GM13977 (cell line): ENCODE data around the gene MRPL52.

ENCODE experiments used
- DNase-seq: peaks from one replicate; pipeline ENCODE4 v3.0.0; 2012; ENCODE audit warnings: low spot score
- CTCF ChIP-seq: IDR thresholded peaks from 2 replicates; pipeline ENCODE4 v1.5.1; 2012; ENCODE audit warnings: mild to moderate bottlenecking, control low read depth; ENCODE audit not compliant: insufficient read depth; ENCODE audit errors: extremely low read depth, missing control alignments
- in situ Hi-C: fragments of 300-500 bp; cut with MboI; formaldehyde crosslinking; loops from one replicate; pipeline ENCODE4 v1.12.0; 2022; ENCODE audit warnings: low sequenced_read_pairs, low pct_unique_long_range_greater_than_20kb, mixed read lengths, inconsistent platforms; ENCODE audit not compliant: unreplicated experiment

Gene MRPL52

DNA sequence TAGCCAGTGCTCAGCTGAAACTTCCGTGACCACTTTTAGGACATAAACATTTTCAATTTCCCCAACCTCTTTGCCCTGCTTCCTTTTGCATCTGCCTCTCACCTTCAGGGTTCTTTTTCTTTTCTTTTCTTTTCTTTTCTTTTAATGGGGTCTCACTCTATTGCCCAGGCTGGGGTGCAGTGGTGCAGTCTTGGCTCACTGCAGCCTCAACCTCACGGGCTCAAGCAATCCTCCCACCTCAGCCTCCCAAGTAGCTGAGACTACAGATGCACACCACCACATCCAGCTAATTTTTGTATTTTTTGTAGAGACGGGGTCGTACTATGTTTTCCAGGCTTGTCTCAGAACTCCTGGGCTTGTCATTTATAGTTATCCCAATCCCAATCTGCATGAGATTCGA is 37.2 kb downstream of the MRPL52 start:
- DNase-seq = no peak
- TF ChIP-seq CTCF = no peak
- in situ Hi-C loops = loop anchor here (10.0 to 25.0 kb wide), 2 partner anchors 280 to 472 kb away; partner anchors contain the start of genes ABHD4 and DAD1

GRCh38 chr14:22870811-22871223 is 41.1 kb downstream of the MRPL52 start:
- DNase-seq = peak; percentile 87
- in situ Hi-C loops = loop anchor here (25.0 kb wide), 1 partner anchor 284 kb away; the partner anchor contains the start of genes ABHD4 and DAD1

DNA sequence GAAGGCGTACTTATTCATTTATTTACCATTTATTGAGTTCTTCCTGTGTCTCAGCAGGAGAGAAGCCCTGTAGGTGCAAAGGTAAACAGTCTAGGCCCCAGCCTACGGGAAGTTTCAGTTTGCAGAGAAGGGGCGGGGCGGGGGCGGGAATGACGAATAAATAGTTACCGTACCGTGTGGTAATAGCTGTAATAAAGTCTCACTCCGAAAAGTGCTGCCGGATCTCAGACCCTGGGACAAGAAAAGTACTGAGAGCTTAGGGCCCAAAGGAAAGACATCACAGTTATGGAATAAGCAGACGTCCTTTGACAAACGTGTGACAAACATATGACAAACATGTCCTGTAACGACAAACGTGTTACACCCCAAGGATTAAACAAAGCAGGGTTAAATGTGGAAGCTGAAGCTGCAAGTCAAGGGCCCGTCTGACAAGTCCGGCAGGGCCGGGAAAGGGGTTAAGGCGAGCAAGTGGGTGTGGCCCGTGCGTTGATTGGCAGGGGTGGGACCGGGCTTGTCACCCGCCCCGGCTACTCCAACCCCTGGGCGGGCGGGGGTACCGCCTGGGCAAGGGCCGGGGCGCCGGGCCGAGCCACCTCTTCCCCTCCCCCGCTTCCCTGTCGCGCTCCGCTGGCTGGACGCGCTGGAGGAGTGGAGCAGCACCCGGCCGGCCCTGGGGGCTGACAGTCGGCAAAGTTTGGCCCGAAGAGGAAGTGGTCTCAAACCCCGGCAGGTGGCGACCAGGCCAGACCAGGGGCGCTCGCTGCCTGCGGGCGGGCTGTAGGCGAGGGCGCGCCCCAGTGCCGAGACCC is 41.7 kb downstream of the MRPL52 start, which contains the start of gene LRP10:
LRP10 (plus strand) TSS at position 517 of the 809 bp plus-strand sequence. CDS start 564 bp downstream, outside the sequence.
- TF ChIP-seq CTCF = peak; percentile 17
- DNase-seq = peak; percentile 87
- in situ Hi-C loops = loop anchor here (25.0 kb wide), 1 partner anchor 284 kb away; the partner anchor contains the start of genes ABHD4 and DAD1

More at GRCh38 chr14:22870811-22871223, 41.1 kb downstream of the MRPL52 start:
- no peak for TF ChIP-seq CTCF

DNA sequence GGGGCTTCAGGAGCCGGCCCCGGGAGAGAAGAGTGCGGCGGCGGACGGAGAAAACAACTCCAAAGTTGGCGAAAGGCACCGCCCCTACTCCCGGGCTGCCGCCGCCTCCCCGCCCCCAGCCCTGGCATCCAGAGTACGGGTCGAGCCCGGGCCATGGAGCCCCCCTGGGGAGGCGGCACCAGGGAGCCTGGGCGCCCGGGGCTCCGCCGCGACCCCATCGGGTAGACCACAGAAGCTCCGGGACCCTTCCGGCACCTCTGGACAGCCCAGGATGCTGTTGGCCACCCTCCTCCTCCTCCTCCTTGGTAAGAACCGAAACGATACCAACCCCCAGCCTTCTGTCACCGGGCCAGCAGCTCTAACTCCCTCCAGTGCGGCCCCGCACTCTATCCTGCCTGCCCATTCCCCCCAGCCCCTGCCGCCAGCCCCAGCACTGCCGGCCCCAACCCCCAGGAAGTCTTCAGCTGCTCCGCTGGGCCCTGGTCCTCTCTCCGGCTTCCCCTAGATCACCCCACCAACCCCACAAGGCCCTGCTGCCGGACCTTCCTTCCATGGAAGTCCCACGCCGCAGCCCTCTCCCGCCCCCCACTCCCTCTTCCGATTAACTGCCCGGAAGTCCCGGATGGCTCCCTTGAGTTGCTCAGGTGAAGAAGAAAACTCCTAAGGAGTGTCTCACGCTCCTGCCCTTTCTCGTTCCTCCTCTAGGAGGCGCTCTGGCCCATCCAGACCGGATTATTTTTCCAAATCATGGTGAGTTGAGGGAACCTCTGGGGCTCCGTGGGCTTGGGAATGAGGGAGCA is 42.5 kb downstream of the MRPL52 start:
- in situ Hi-C loops = loop anchor here (25.0 kb wide), 1 partner anchor 285 kb away; the partner anchor contains the start of genes ABHD4 and DAD1
- peak; percentile 90 for TF ChIP-seq CTCF
- peak; percentile 83 for DNase-seq

- in situ Hi-C loops = loop anchor here (25.0 kb wide), 1 partner anchor 286 kb away; the partner anchor contains the start of genes ABHD4 and DAD1
- TF ChIP-seq CTCF = no peak
- no peak for DNase-seq
Measured at GRCh38 chr14:22872833-22873520, 43.3 kb downstream of the MRPL52 start.
